Transverse colon (tissue), 3 donors: ENCODE results near the gene LIN37.

ENCODE experiments used
- CTCF ChIP-seq, 5 experiments: fragments of 200-600 bp in 3 of 5; fragments of 450-650 bp in 2 of 5; sonication (generic) in 3 of 5; IDR thresholded peaks; 1 replicate in 2 of 5; 2 replicates in 3 of 5; pipeline ENCODE4 v1.5.1; 2016 to 2017; ENCODE audit warnings: antibody characterized with exemption in 5 of 5, inconsistent platforms in 3 of 5, mild to moderate bottlenecking in 2 of 5, moderate library complexity in 1 of 5
- POLR2A ChIP-seq: fragments of 450-650 bp; IDR thresholded peaks from one replicate; pipeline ENCODE4 v1.6.1; 2016; ENCODE audit warnings: antibody characterized with exemption, mild to moderate bottlenecking, moderate library complexity

- TF ChIP-seq CTCF (IDR thresholded peaks at IDR 0.05) (no peak), POLR2A (no peak)
Measured at GRCh38 chr19:35768082-35768421, 19.7 kb downstream of the LIN37 start.
